Body of pancreas (tissue), 4 donors: Measurements from ENCODE around the gene TOX2. TPM values are rescaled to one million over a fixed set of nuclear protein-coding genes. Genes with fewer than 3 reads are reported as not detected.

Experiments used
- ATAC-seq: fragments of 150-250 bp; one replicate; pipeline ENCODE4 v1.9.1; 2016
- DNase-seq, 4 donors: peaks; one replicate each; pipeline ENCODE4 v3.0.0-alpha.2; 2019
- H3K27ac ChIP-seq, 4 donors: fragments of 200-600 bp; sonication (generic); 1 replicate in 3 of 4; 2 replicates in 1 of 4; pipeline versions ENCODE4 v1.5.1 to v1.6.1; 2016 to 2019; ENCODE audit warnings: mild to moderate bottlenecking in 1 of 4, mixed read lengths in 1 of 4, moderate library complexity in 1 of 4
- H3K27me3 ChIP-seq, 2 donors: fragments of 200-600 bp; sonication (generic); one replicate each; pipeline ENCODE4 v1.6.0; 2016; ENCODE audit warnings: mild to moderate bottlenecking in 1 of 2
- H3K36me3 ChIP-seq, 2 donors: fragments of 200-600 bp; sonication (generic); replicated peaks in 1 of 2; 2 replicates each; pipeline ENCODE4 v1.5.1; 2016; ENCODE audit warnings: low read depth in 2 of 2; ENCODE audit not compliant: insufficient read depth in 1 of 2
- H3K4me1 ChIP-seq: fragments of 200-600 bp; sonication (generic); one replicate; pipeline ENCODE4 v1.6.0; 2016
- H3K4me3 ChIP-seq, 2 donors: fragments of 200-600 bp; sonication (generic); 1 replicate in 1 of 2; 2 replicates in 1 of 2; pipeline ENCODE4 v1.5.1; 2016 to 2019
- H3K9me3 ChIP-seq, 3 donors: fragments of 200-600 bp; sonication (generic); 1 replicate in 2 of 3; 2 replicates in 1 of 3; pipeline ENCODE4 v1.5.1; 2016
- CTCF ChIP-seq, 7 experiments: fragments of 450-650 bp in 4 of 7; fragments of 200-600 bp in 3 of 7; sonication (generic) in 3 of 7; IDR thresholded peaks; one replicate each; pipeline ENCODE4 v1.5.1; 2016 to 2019; ENCODE audit warnings: antibody characterized with exemption in 7 of 7
- POLR2A ChIP-seq, 3 donors: fragments of 450-650 bp; IDR thresholded peaks; one replicate each; pipeline ENCODE4 v1.6.1; 2016; ENCODE audit warnings: antibody characterized with exemption in 3 of 3, mild to moderate bottlenecking in 2 of 3
- WGBS, 2 donors: methylation state at CpG; one replicate each; pipeline ENCODE4 v1.1.5; 2017; 5-methylcytosine and 5-hydroxymethylcytosine counted together
- intact Hi-C: fragments of 100-400 bp; cut with DNase I; formaldehyde crosslinking; loops from one replicate; pipeline ENCODE4 v1.15.1; 2023
- total RNA-seq, 2 donors: library from RNA; depleted of rRNA; stranded (reverse); fragments of >200 nt; gene quantifications; one replicate each; pipeline ENCODE4 v1.1.0, GENCODE V29; 2016

Gene TOX2
- total RNA-seq, 2 donors from 2014 or later = 1.8 to 2.0 TPM

GRCh38 chr20:44104798-44105517 lies 190.3 kb downstream of the TOX2 start:
- no peaks in the 10 kb centered on the region for H3K4me1 ChIP-seq
- TF ChIP-seq POLR2A (IDR thresholded peaks at IDR 0.05) (no peak), CTCF (IDR thresholded peaks at IDR 0.05) (no peak)
- H3K9me3 ChIP-seq = no peaks in the 10 kb centered on the region
- H3K36me3 ChIP-seq = no peaks in the 10 kb centered on the region
- DNase-seq (peak in 1 of 4 donors; percentile 20), ATAC-seq (no peak)
- no peak overlapping the region for H3K4me3 ChIP-seq
- H3K27me3 ChIP-seq = no peaks in the 10 kb centered on the region
- intact Hi-C loops = no loop called here
- WGBS, 2 donors = 44 to 51% methylated on average over 7 of the region's 7 CpGs
- H3K27ac ChIP-seq = no peak overlapping the region

GRCh38 chr20:44106615-44107014 lies 192.0 kb downstream of the TOX2 start:
- no peak for DNase-seq
- Histone ChIP-seq H3K4me3 (no peak overlapping the region), H3K36me3 (no peaks in the 10 kb centered on the region), H3K4me1 (no peaks in the 10 kb centered on the region), H3K27ac (no peak overlapping the region), H3K27me3 (no peaks in the 10 kb centered on the region), H3K9me3 (no peaks in the 10 kb centered on the region)
- WGBS, 2 donors = 58 to 71% methylated on average over 5 of the region's 5 CpGs
- intact Hi-C loops = no loop called here
- no peak for ATAC-seq
- TF ChIP-seq POLR2A (IDR thresholded peaks at IDR 0.05) = no peak
- TF ChIP-seq CTCF (IDR thresholded peaks at IDR 0.05) = no peak

- TF ChIP-seq POLR2A (IDR thresholded peaks at IDR 0.05) (no peak), CTCF (IDR thresholded peaks at IDR 0.05) (no peak)
- no peak for DNase-seq
- Histone ChIP-seq H3K36me3 (no peaks in the 10 kb centered on the region), H3K27me3 (no peaks in the 10 kb centered on the region), H3K9me3 (no peaks in the 10 kb centered on the region), H3K4me3 (no peak overlapping the region), H3K4me1 (no peaks in the 10 kb centered on the region), H3K27ac (no peak overlapping the region)
- WGBS, 2 donors = 15 to 21% methylated on average over 5 of the region's 5 CpGs
- ATAC-seq = no peak
- intact Hi-C loops = loop anchor here (10.0 kb wide), 1 partner anchor 495 kb away; no protein-coding TSS in a partner anchor
Measured at GRCh38 chr20:44109951-44110361, 195.3 kb downstream of the TOX2 start.

GRCh38 chr20:44110816-44111568 lies 196.3 kb downstream of the TOX2 start:
- H3K27ac ChIP-seq = no peak overlapping the region
- no peaks in the 10 kb centered on the region for H3K4me1 ChIP-seq
- H3K36me3 ChIP-seq = no peaks in the 10 kb centered on the region
- TF ChIP-seq CTCF (IDR thresholded peaks at IDR 0.05) = no peak
- TF ChIP-seq POLR2A (IDR thresholded peaks at IDR 0.05) = no peak
- intact Hi-C loops = loop anchor here (10.0 kb wide), 1 partner anchor 494 kb away; no protein-coding TSS in a partner anchor
- no peak for ATAC-seq
- H3K9me3 ChIP-seq = no peaks in the 10 kb centered on the region
- H3K4me3 ChIP-seq = no peak overlapping the region
- H3K27me3 ChIP-seq = peaks cover 0 to 5% of the 10 kb centered on the region in 2 donors
- WGBS, 2 donors = 66 to 70% methylated on average over 7 to 9 of the region's 9 CpGs
- no peak for DNase-seq
